ENCODE data around the gene HOPX.

GRCh38 chr4:56612282-56612681, 68.8 kb downstream of the HOPX start:
- TF ChIP-seq CTCF (IDR thresholded peaks at IDR 0.05) (no peak), EZH2 (IDR thresholded peaks at IDR 0.05) (no peak)

Data from neural progenitor cell (in vitro differentiated cells).